K562 (cell line): ENCODE data around the gene CXCL5. TPM values are rescaled to one million over a fixed set of nuclear protein-coding genes. Genes with fewer than 3 reads are reported as not detected.
A peak's percentile ranks its signal among the peaks of the same experiment; 100 is the strongest.

Experiments
- ATAC-seq: fragments of 200-7000 bp; cut with Tn5 transposase; 3 replicates; pipeline ENCODE4 v1.9.1; 2020; ENCODE audit warnings: moderate library complexity
- BruUV-seq: library from RNA; stranded (reverse); fragments of 400-500 nt; replicated peaks from 2 replicates; lab custom pipeline; 2021; lab: Mats Ljungman, UMichigan
- CTCF ChIA-PET: fragments of 300-600 bp; formaldehyde crosslinking; extraction: SDS; loops from one replicate; lab custom pipeline; 2021; ENCODE audit warnings: low intra/inter-chr PET ratio; lab: Yijun Ruan, JAX
- POLR2A ChIA-PET: fragments of 300-600, 350-650 bp; sonication (Branson Sonifier 250); formaldehyde crosslinking; extraction: SDS; loops from one replicate; lab custom pipeline; 2021; ENCODE audit warnings: antibody characterized with exemption, inconsistent platforms; lab: Yijun Ruan, JAX
- DNase-seq, 4 experiments: peaks; one replicate each; pipeline versions ENCODE4 v3.0.0 to v3.0.0-alpha.2; 2011 to 2018; ENCODE audit warnings: low spot score in 3 of 4, mixed read lengths in 3 of 4; ENCODE audit errors: extremely low read depth in 1 of 4
- FAIRE-seq: peaks from 2 replicates; lab custom pipeline; 2011; peaks lifted over from hg19 to GRCh38; lab: Jason Lieb, UNC
- H2AFZ ChIP-seq: 2 replicates; pipeline ENCODE4 v1.6.0; 2011; ENCODE audit warnings: low read depth, low read length, control low read depth, inconsistent platforms
- H3K27ac ChIP-seq: fragments of 200-600 bp; 3 replicates; pipeline ENCODE4 v1.8.0; 2011; ENCODE audit warnings: low read depth, mild to moderate bottlenecking, control low read depth, inconsistent platforms, low read length, moderate library complexity, mixed read lengths; ENCODE audit errors: extremely low read depth
- H3K27me3 ChIP-seq, 2 experiments: fragments of 300-600 bp in 1 of 2; 2 replicates in 1 of 2; 3 replicates in 1 of 2; pipeline versions ENCODE4 v1.6.0 to v1.8.0; 2011; ENCODE audit warnings: inconsistent platforms in 2 of 2, low read length in 2 of 2, mild to moderate bottlenecking in 1 of 2, mixed read lengths in 1 of 2, moderate library complexity in 1 of 2; ENCODE audit not compliant: control insufficient read depth in 2 of 2, insufficient read depth in 2 of 2
- H3K36me3 ChIP-seq: fragments of 300-600 bp; 3 replicates; pipeline ENCODE4 v1.8.0; 2011; ENCODE audit warnings: mild to moderate bottlenecking, low read length, inconsistent platforms; ENCODE audit not compliant: control insufficient read depth, insufficient read depth
- H3K4me1 ChIP-seq, 2 experiments: fragments of 200-600 bp in 1 of 2; replicated peaks in 1 of 2; 2 replicates in 1 of 2; 3 replicates in 1 of 2; pipeline versions ENCODE4 v1.5.1 to v1.8.0; 2011; ENCODE audit warnings: inconsistent platforms in 2 of 2, low read length in 2 of 2, mild to moderate bottlenecking in 1 of 2, mixed read lengths in 1 of 2, moderate library complexity in 1 of 2; ENCODE audit not compliant: control insufficient read depth in 2 of 2, insufficient read depth in 2 of 2
- H3K4me2 ChIP-seq: 2 replicates; pipeline ENCODE4 v1.6.1; 2011; ENCODE audit warnings: low read length, control low read depth, inconsistent platforms, mixed read lengths; ENCODE audit not compliant: insufficient read depth
- H3K4me3 ChIP-seq: fragments of 200-600 bp; sonication (generic), shearing (Covaris generic); 2 replicates; pipeline ENCODE4 v1.5.1; 2016; ENCODE audit warnings: control low read depth, inconsistent platforms
- H3K79me2 ChIP-seq: fragments of 200-600 bp; 3 replicates; pipeline ENCODE4 v1.8.0; 2011; ENCODE audit warnings: low read length, inconsistent platforms; ENCODE audit not compliant: control insufficient read depth, insufficient read depth
- H3K9ac ChIP-seq, 2 experiments: 2 replicates each; pipeline versions ENCODE4 v1.6.0 to v1.6.1; 2011; ENCODE audit warnings: low read depth in 2 of 2, low read length in 2 of 2, control low read depth in 1 of 2, inconsistent platforms in 1 of 2, mild to moderate bottlenecking in 1 of 2, mixed read lengths in 1 of 2; ENCODE audit not compliant: insufficient read depth in 1 of 2
- H3K9me1 ChIP-seq: one replicate; pipeline ENCODE4 v1.6.0; 2011; ENCODE audit warnings: inconsistent platforms, mild to moderate bottlenecking, low read length, moderate library complexity; ENCODE audit not compliant: control insufficient read depth, insufficient read depth
- H3K9me3 ChIP-seq: replicated peaks from 2 replicates; pipeline ENCODE4 v1.5.1; 2011; ENCODE audit warnings: low read depth, low read length, inconsistent platforms; ENCODE audit not compliant: control insufficient read depth, insufficient read depth
- H4K20me1 ChIP-seq: replicated peaks from 2 replicates; pipeline ENCODE4 v1.6.1; 2011; ENCODE audit warnings: low read length, inconsistent platforms, mixed read lengths; ENCODE audit not compliant: control insufficient read depth, insufficient read depth
- ATF2 ChIP-seq: sonication (generic); formaldehyde crosslinking; IDR thresholded peaks from 2 replicates; pipeline ENCODE4 v1.8.1; 2022; ENCODE audit warnings: missing genetic modification reagents
- CUX1 ChIP-seq: fragments of 200-800 bp; sonication (Bioruptor generic); IDR thresholded peaks from 2 replicates; pipeline ENCODE4 v1.6.1; 2016; ENCODE audit warnings: missing genetic modification characterization, missing compliant biosample characterization
- NFATC3 ChIP-seq: fragments of 450-650 bp; IDR thresholded peaks from 2 replicates; pipeline ENCODE4 v1.6.1; 2017; ENCODE audit warnings: mild to moderate bottlenecking
- NR2C2 ChIP-seq, 2 experiments: fragments of 200-800 bp in 1 of 2; sonication (Bioruptor generic) in 1 of 2; sonication (generic) in 1 of 2; formaldehyde crosslinking in 1 of 2; IDR thresholded peaks; 2 replicates each; pipeline versions ENCODE4 v1.6.1 to v1.8.0; 2016 to 2022; ENCODE audit warnings: mild to moderate bottlenecking in 1 of 2, missing compliant biosample characterization in 1 of 2, missing genetic modification characterization in 1 of 2, missing genetic modification reagents in 1 of 2
- POLR3A ChIP-seq: IDR thresholded peaks from 2 replicates; pipeline ENCODE4 v1.6.1; 2011; ENCODE audit warnings: borderline replicate concordance, mild to moderate bottlenecking, moderate library complexity; ENCODE audit not compliant: insufficient read length, insufficient read depth; ENCODE audit errors: extremely low read depth
- UBTF ChIP-seq, 2 experiments: IDR thresholded peaks; 2 replicates each; pipeline ENCODE4 v1.6.1; 2012; ENCODE audit warnings: improper control_type of control experiment in 2 of 2, low read depth in 2 of 2, low read length in 2 of 2, borderline replicate concordance in 1 of 2
- YBX1 ChIP-seq: fragments of 450-650 bp; IDR thresholded peaks from 2 replicates; pipeline ENCODE4 v1.7.1; 2016; ENCODE audit warnings: mild to moderate bottlenecking
- ZNF263 ChIP-seq: sonication (generic); formaldehyde crosslinking; IDR thresholded peaks from 2 replicates; pipeline ENCODE4 v1.8.0; 2022; ENCODE audit warnings: mild to moderate bottlenecking, missing genetic modification reagents, borderline replicate concordance
- ZNF408 ChIP-seq: fragments of 250-450 bp; sonication (Bioruptor Pico); IDR thresholded peaks from 2 replicates; pipeline ENCODE4 v1.4.0; 2020; ENCODE audit warnings: low read depth, mild to moderate bottlenecking, moderate library complexity
- ZNF586 ChIP-seq: fragments of 450-650 bp; formaldehyde crosslinking; conservative IDR thresholded peaks from 2 replicates; pipeline ENCODE4 v1.4.0; 2020; ENCODE audit warnings: mild to moderate bottlenecking, moderate library complexity
- WGBS: fragments of 100-300 bp; shearing (Covaris generic); methylation state at CpG from one replicate; pipeline ENCODE4 v1.1.6; 2016; ENCODE audit warnings: low coverage, mixed read lengths; ENCODE audit not compliant: insufficient coverage; ENCODE audit errors: missing lambda C conversion rate; 5-methylcytosine and 5-hydroxymethylcytosine counted together
- in situ Hi-C: fragments of 300-500 bp; cut with MboI; formaldehyde crosslinking; loops from 4 replicates; pipeline ENCODE4 v1.15.0; 2018; ENCODE audit warnings: inconsistent platforms, mixed read lengths
- intact Hi-C: fragments of 100-400 bp; cut with micrococcal nuclease; formaldehyde crosslinking; loops from 2 replicates; pipeline ENCODE4 v1.14.2; 2022
- polyA plus RNA-seq, 8 experiments: library from polyadenylated mRNA; depleted of rRNA in 4 of 8; stranded (reverse) in 5 of 8; unstranded in 3 of 8; fragments of >200 nt; fragmentation: Nextera tagmentation in 2 of 8; fragmentation: Illumina TruSeq in 1 of 8; extraction: Ambion mirVana in 2 of 8; extraction: Trizol in 1 of 8; gene quantifications; 2 replicates each; pipeline versions ENCODE4 v1.2.1 to v1.2.3, GENCODE V29; 2011 to 2014; ENCODE audit warnings: inconsistent platforms in 1 of 8, missing spikeins in 1 of 8
- total RNA-seq, 7 experiments: library from RNA; depleted of rRNA in 6 of 7; stranded (reverse); fragments of >200 nt in 6 of 7; fragmentation: Illumina TruSeq in 2 of 7; extraction: Trizol in 2 of 7; gene quantifications; 2 replicates each; pipeline versions ENCODE4 v1.2.1 to v1.2.3, GENCODE V29; 2011 to 2021; ENCODE audit warnings: low replicate concordance in 1 of 7

Gene CXCL5
- total and polyA plus RNA-seq, 9 of the 15 experiments (the other 6 are each of a cell fraction or from before 2014, with no cell fraction given), result not detected

GRCh38 chr4:74037076-74037955 lies 38.8 kb upstream of the CXCL5 start:
- Histone ChIP-seq H2AFZ (peak overlapping the region; percentile 88; the same call in 1 of the 2 replicates), H3K27me3 (no peaks in the 10 kb centered on the region), H4K20me1 (no peaks in the 10 kb centered on the region), H3K4me3 (peak overlapping the region; percentile 55), H3K9ac (peak overlapping the region; percentile 93 to 95; a peak in 3 of 4 replicates), H3K36me3 (peaks cover 3% of the 10 kb centered on the region; the same call in 2 of the 3 replicates), H3K9me3 (no peaks in the 10 kb centered on the region), H3K4me2 (peak overlapping the region; percentile 88), H3K79me2 (peaks cover 24% of the 10 kb centered on the region), H3K9me1 (no peaks in the 10 kb centered on the region), H3K4me1 (peaks cover 3 to 16% of the 10 kb centered on the region in 2 experiments; a peak in 3 of 5 replicates), H3K27ac (peak overlapping the region; percentile 88)
- WGBS, result 7% methylated on average over 4 of the region's 4 CpGs
- intact Hi-C loops (loop anchor here (5.0 to 10.0 kb wide), 3 partner anchors 115 to 375 kb away; no protein-coding TSS in a partner anchor), in situ Hi-C loops (loop anchor here (10.0 kb wide), 2 partner anchors 313 to 373 kb away; no protein-coding TSS in a partner anchor)
- FAIRE-seq, result peak; percentile 51
- POLR2A ChIA-PET, result interaction anchor here (0.7 to 2.7 kb wide), 4 partner anchors 19 to 310 kb away, joined by 3 to 23 read pairs (median 4); no protein-coding TSS in a partner anchor
- CTCF ChIA-PET, result no interaction called here
- ATAC-seq, result peak; percentile 50
- BruUV-seq, result TSS peak; percentile 77
- peak; percentile 26 to 65 (median 32) for DNase-seq
- TF ChIP-seq NR2C2 (CRISPR knock-in tag; IDR thresholded peaks at IDR 0.05) (no peak), NR2C2 (tag; IDR thresholded peaks at IDR 0.05) (no peak), UBTF (IDR thresholded peaks at IDR 0.05; ENCODE audit: borderline replicate concordance in 1 of 2, low read depth in 2 of 2, low read length in 2 of 2) (no peak), YBX1 (no peak), ZNF263 (CRISPR knock-in tag) (peak; percentile 60; the same call in 1 of the 2 replicates), ZNF586 (CRISPR knock-in tag) (no peak), POLR3A (no peak), CUX1 (no peak), NFATC3 (no peak), ATF2 (CRISPR knock-in tag) (no peak), ZNF408 (CRISPR knock-in tag) (no peak)
